ENCODE measurements around the gene MTM1.
A peak's percentile ranks its signal among the peaks of the same experiment; 100 is the strongest.

The MTM1 gene

GRCh38 chrX:150610043-150610442 lies 41.6 kb downstream of the MTM1 start:
- DNase-seq = no peak

GRCh38 chrX:150610446-150610845 lies 42.0 kb downstream of the MTM1 start:
- no peak for DNase-seq

GRCh38 chrX:150615356-150615755 lies 46.9 kb downstream of the MTM1 start:
- no peak for DNase-seq

- DNase-seq = peak; percentile 5 to 60
These were observed 47.9 kb downstream of the MTM1 start for GRCh38 chrX:150616179-150616862.

- no peak for DNase-seq
These were observed 48.4 kb downstream of the MTM1 start for GRCh38 chrX:150616863-150617198.

- no peak for DNase-seq
These were observed 53.2 kb downstream of the MTM1 start for GRCh38 chrX:150621652-150622051.

GRCh38 chrX:150623583-150623982 lies 55.2 kb downstream of the MTM1 start:
- DNase-seq = no peak

GRCh38 chrX:150625097-150625496 lies 56.7 kb downstream of the MTM1 start:
- DNase-seq = no peak

GRCh38 chrX:150625875-150626274 lies 57.5 kb downstream of the MTM1 start:
- no peak for DNase-seq

GRCh38 chrX:150627957-150628356 lies 59.5 kb downstream of the MTM1 start:
- DNase-seq = no peak

GRCh38 chrX:150635952-150636351 lies 67.5 kb downstream of the MTM1 start:
- DNase-seq = no peak

- DNase-seq = no peak
These were observed 74.0 kb downstream of the MTM1 start for GRCh38 chrX:150642423-150642822.

- DNase-seq = peak in 1 of 2 experiments; percentile 0
These were observed 74.8 kb downstream of the MTM1 start for GRCh38 chrX:150643271-150643670.

- DNase-seq = no peak
These were observed 75.5 kb downstream of the MTM1 start for GRCh38 chrX:150643958-150644357.

- DNase-seq = no peak
These were observed 76.0 kb downstream of the MTM1 start for GRCh38 chrX:150644422-150644821.

GRCh38 chrX:150647331-150647730 lies 78.9 kb downstream of the MTM1 start:
- DNase-seq = no peak

- no peak for DNase-seq
These were observed 80.0 kb downstream of the MTM1 start for GRCh38 chrX:150648296-150648940.

GRCh38 chrX:150649096-150649870 lies 80.9 kb downstream of the MTM1 start:
- DNase-seq = no peak

- no peak for DNase-seq
These were observed 83.5 kb downstream of the MTM1 start for GRCh38 chrX:150651906-150652305.

GRCh38 chrX:150655788-150656187 lies 87.4 kb downstream of the MTM1 start:
- no peak for DNase-seq

- DNase-seq = peak; percentile 17 to 55
These were observed 94.7 kb downstream of the MTM1 start for GRCh38 chrX:150663073-150663472.

- no peak for DNase-seq
These were observed 95.9 kb downstream of the MTM1 start for GRCh38 chrX:150664290-150664689.

- DNase-seq = no peak
These were observed 107.8 kb downstream of the MTM1 start for GRCh38 chrX:150676221-150676620.

GRCh38 chrX:150680974-150681373 lies 112.6 kb downstream of the MTM1 start:
- DNase-seq = peak; percentile 34 to 59
